ENCODE measurements around the gene SIX3.

The SIX3 gene

GRCh38 chr2:44939106-44940048, 2.1 kb upstream of the SIX3 start:
- DNase-seq = peak in 5 of 42 donors; percentile 4 to 37 (median 24)
- intact Hi-C loops (cut with DNase I) = loop anchor here (10.0 kb wide), 2 partner anchors 175 to 235 kb away; no protein-coding TSS in a partner anchor

DNA sequence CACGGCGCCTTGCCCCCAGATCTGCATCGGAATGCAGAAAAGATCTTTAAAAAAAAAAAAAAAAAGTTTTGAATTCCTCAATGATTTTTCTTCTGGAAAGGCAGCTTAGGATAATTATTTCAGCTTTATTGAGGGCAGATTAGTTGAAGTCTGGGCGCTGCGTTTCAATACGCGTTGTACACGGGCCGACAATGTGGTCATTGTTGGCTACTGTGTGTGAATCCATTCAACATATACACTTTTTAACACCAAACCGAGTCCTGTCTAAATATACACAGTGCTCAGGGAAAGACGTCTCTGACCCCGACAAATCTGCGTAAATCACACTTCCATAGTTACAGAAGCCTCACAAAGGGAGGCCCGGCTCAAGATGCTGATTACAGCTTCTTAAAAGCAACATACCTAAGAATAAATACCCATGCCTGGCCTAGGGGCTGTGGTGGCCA, 1.4 kb upstream of the SIX3 start:
- intact Hi-C loops (cut with DNase I) = loop anchor here (10.0 kb wide), 1 partner anchor 235 kb away; no protein-coding TSS in a partner anchor

DNA sequence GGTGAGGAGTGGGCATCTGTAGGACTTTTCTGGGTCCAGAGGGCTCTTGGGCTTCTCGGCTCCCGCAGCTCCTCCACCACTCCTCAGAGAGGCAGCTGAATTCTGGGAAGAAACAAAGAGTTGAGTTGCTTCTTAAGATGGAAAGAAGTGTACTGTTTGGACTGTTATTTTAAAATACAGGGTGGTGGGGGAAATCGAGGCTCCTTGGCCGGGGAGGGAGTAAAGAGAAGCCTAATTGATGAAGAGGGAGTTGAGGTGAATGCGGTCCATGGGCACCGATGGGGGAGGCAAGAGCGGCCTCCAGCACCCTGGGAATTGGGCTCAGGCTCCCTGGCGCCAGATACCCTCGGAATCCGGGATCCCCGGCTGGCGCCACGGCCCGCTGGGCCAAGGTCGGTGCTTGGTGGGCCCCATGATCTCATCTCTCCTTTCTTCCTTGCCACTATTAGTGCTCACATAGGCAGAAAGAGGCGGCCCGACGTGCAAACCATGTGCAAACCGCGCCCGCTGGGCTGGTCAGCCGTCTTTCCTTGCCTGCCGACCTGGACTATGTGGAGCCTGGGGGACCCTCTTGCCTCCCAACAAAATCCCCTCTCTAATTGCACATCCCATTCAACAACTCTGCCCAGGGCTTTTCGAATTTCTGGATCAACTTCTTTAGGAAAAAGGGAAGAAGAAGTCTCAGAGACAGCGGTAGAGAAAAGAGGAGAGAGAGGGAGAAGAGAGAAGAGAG, 604 bp upstream of the SIX3 start:
- intact Hi-C loops (cut with DNase I) = loop anchor here (10.0 kb wide), 1 partner anchor 236 kb away; no protein-coding TSS in a partner anchor
- DNase-seq = peak in 4 of 42 donors; percentile 24 to 43 (median 32)

More for the DNA sequence above, 1.4 kb upstream of the SIX3 start:
- DNase-seq = peak in 1 of 42 donors; percentile 16

DNA sequence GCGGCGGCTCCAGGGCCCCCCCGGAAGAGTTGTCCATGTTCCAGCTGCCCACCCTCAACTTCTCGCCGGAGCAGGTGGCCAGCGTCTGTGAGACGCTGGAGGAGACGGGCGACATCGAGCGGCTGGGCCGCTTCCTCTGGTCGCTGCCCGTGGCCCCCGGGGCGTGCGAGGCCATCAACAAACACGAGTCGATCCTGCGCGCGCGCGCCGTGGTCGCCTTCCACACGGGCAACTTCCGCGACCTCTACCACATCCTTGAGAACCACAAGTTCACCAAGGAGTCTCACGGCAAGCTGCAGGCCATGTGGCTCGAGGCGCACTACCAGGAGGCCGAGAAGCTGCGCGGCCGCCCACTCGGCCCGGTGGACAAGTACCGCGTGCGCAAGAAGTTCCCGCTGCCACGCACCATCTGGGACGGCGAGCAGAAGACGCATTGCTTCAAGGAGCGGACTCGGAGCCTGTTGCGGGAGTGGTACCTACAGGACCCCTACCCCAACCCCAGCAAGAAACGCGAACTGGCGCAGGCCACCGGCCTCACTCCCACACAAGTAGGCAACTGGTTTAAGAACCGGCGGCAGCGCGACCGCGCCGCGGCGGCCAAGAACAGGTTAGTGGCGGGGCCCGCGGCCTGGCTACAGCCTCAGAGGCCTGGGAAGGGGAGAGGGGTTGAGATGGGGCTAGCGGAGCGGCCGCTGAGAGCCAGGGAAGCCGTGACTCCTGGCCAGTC, 965 bp downstream of the SIX3 start:
- peak in 17 of 42 donors; percentile 14 to 66 (median 46) for DNase-seq
- intact Hi-C loops (cut with DNase I) = loop anchor here (10.0 kb wide), 1 partner anchor 238 kb away; no protein-coding TSS in a partner anchor

- intact Hi-C loops (cut with DNase I) = loop anchor here (10.0 kb wide), 1 partner anchor 238 kb away; no protein-coding TSS in a partner anchor
- peak in 5 of 42 donors; percentile 27 to 54 (median 35) for DNase-seq
Observed at GRCh38 chr2:44943031-44943692, 1.7 kb downstream of the SIX3 start.

- DNase-seq = peak in 5 of 42 donors; percentile 21 to 52 (median 22)
- intact Hi-C loops (cut with DNase I) = loop anchor here (10.0 kb wide), 1 partner anchor 239 kb away; no protein-coding TSS in a partner anchor
Observed at GRCh38 chr2:44943693-44944101, 2.2 kb downstream of the SIX3 start.

DNA sequence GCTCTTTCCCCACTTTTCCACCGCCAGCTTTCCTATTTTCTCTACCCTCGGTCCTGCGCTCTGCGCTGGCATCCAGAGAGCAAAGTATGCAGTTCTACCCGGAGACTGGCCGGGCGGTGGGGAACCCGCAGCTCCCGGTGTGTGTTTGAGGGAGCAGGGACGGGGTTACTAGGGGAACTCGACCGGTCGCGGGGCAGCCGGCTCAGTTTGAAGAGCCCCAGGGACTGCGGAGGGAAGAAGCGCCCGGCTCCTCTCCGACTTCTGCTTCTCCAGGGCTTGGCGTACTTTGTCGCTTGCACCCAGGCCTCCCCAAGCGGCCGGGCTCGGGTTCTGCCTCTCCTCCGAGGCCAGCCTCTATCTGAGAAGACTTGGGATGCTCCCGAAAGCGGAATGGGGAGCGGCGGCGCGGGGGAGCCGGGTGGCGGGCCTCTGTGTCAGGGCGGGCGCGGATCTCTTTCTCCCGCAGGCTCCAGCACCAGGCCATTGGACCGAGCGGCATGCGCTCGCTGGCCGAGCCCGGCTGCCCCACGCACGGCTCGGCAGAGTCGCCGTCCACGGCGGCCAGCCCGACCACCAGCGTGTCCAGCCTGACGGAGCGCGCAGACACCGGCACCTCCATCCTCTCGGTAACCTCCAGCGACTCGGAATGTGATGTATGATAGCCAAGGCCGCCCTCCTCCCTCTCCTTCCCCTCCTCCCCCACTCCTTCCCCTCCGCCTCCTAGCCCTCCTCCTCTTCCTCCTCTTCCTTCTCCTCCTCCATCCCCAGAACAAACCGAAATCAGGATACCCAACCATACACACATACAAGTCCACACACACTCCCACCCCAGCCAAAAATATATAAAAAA, 2.8 kb downstream of the SIX3 start:
- DNase-seq = peak in 18 of 42 donors; percentile 24 to 71 (median 52)
- intact Hi-C loops (cut with DNase I) = loop anchor here (10.0 kb wide), 1 partner anchor 240 kb away; no protein-coding TSS in a partner anchor

- no peak for DNase-seq
- intact Hi-C loops (cut with DNase I) = loop anchor here (10.0 kb wide), 1 partner anchor 240 kb away; no protein-coding TSS in a partner anchor
Observed at GRCh38 chr2:44944952-44945612, 3.6 kb downstream of the SIX3 start.

GRCh38 chr2:44945676-44946371, 4.3 kb downstream of the SIX3 start:
- intact Hi-C loops (cut with DNase I) = loop anchor here (10.0 kb wide), 1 partner anchor 241 kb away; no protein-coding TSS in a partner anchor
- DNase-seq = peak in 2 of 42 donors; percentile 12 to 19

- DNase-seq = peak in 1 of 42 donors; percentile 13
- intact Hi-C loops (cut with DNase I) = loop anchor here (10.0 kb wide), 1 partner anchor 242 kb away; no protein-coding TSS in a partner anchor
Observed at GRCh38 chr2:44946372-44947027, 5.0 kb downstream of the SIX3 start.

- DNase-seq = peak in 1 of 42 donors; percentile 12
- intact Hi-C loops (cut with DNase I) = loop anchor here (10.0 kb wide), 1 partner anchor 242 kb away; no protein-coding TSS in a partner anchor
Observed at GRCh38 chr2:44947028-44947375, 5.5 kb downstream of the SIX3 start.

DNA sequence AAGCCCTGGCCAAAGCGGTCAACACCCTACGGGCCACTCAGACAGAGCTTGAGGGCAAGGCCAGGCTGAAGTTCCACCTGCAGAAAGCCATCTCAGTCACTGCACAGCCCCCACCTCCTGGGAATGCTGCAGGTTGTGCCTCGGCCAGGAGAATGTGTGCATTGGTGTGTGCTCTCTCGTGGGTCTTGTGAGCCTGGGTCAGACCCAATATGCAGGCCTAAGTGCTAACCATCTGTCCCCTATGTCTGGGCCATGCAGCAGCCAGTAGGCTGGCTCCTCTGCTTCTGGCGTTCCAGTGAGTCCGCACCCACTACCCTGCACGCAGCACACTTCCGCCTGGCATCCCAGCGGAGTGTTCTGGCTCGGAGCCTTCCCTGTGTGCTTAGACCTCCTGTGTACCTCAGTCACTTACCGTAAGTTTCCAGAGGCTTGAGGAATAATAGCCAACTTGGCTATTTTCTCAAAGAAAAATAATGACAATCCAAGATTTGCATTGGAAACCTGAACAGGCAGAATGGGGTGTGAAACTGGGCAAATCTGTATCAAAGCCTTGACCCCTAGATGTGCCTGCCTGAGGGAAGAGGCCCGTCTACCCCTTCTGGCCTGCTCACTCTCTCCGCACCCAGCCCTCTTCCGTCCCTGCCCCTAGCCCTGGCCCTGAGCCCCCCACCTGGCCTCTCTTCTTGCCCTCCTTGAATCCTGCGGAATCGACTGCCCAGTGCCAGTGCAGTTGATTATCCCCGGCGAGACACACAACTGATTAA, 7.2 kb downstream of the SIX3 start:
- DNase-seq = peak in 6 of 42 donors; percentile 29 to 65 (median 32)
- intact Hi-C loops (cut with DNase I) = loop anchor here (10.0 kb wide), 1 partner anchor 244 kb away; no protein-coding TSS in a partner anchor

- DNase-seq = peak in 29 of 42 donors; percentile 38 to 84 (median 67)
- intact Hi-C loops (cut with DNase I) = loop anchor here (10.0 kb wide), 2 partner anchors 245 to 465 kb away; no protein-coding TSS in a partner anchor
Observed at GRCh38 chr2:44949329-44950151, 8.0 kb downstream of the SIX3 start.

All from head of caudate nucleus (tissue), 42 donors.